Caco-2 (cell line): ENCODE results near the gene CENPF. TPM values are rescaled to one million over a fixed set of nuclear protein-coding genes. Genes with fewer than 3 reads are reported as not detected.
"Not testable (repeated sequence)": the region's sequence is repeated elsewhere in the genome, so short reads cannot be mapped to it uniquely, and the experiment has no call there.

Experiments used
- BruUV-seq: library from RNA; stranded (reverse); fragments of 400-500 nt; replicated peaks from 2 replicates; lab custom pipeline; 2021; lab: Mats Ljungman, UMichigan
- CTCF ChIA-PET: fragments of 300-600 bp; sonication (Branson Sonifier 250); formaldehyde crosslinking; loops from one replicate; lab custom pipeline; 2022; ENCODE audit warnings: antibody characterized with exemption; lab: Charles Lee
- POLR2A ChIA-PET: fragments of 300-600 bp; sonication (Branson Sonifier 250); formaldehyde crosslinking; loops from one replicate; lab custom pipeline; 2022; ENCODE audit warnings: antibody characterized with exemption; lab: Charles Lee
- DNase-seq, 2 experiments: peaks; one replicate each; pipeline versions ENCODE4 v3.0.0 to v3.0.0-alpha.2; 2020 to 2022
- H3K27me3 ChIP-seq: replicated peaks from 2 replicates; pipeline ENCODE4 v1.6.0; 2011; ENCODE audit warnings: low read length; ENCODE audit not compliant: control insufficient read depth, insufficient read depth
- H3K36me3 ChIP-seq: 2 replicates; pipeline ENCODE4 v1.5.1; 2011; ENCODE audit warnings: low read length; ENCODE audit not compliant: control insufficient read depth, insufficient read depth
- H3K4me1 ChIP-seq: fragments of 250-450 bp; sonication (Bioruptor Pico); 2 replicates; pipeline ENCODE4 v1.5.1; 2020; ENCODE audit warnings: mild to moderate bottlenecking
- H3K4me3 ChIP-seq: 2 replicates; pipeline ENCODE4 v1.5.1; 2011; ENCODE audit warnings: low read depth, mild to moderate bottlenecking, control low read depth, low read length
- H3K9me3 ChIP-seq: fragments of 250-450 bp; sonication (Bioruptor Pico); 2 replicates; pipeline ENCODE4 v1.5.1; 2020; ENCODE audit warnings: mild to moderate bottlenecking, moderate library complexity
- H3K27ac Mint-ChIP-seq: one replicate; pipeline ENCODE4 v1.8.0; 2022; ENCODE audit warnings: mixed read lengths; ENCODE audit not compliant: unreplicated experiment
- H3K27me3 Mint-ChIP-seq: one replicate; pipeline ENCODE4 v1.8.0; 2022; ENCODE audit warnings: mixed read lengths; ENCODE audit not compliant: insufficient read depth, unreplicated experiment
- H3K36me3 Mint-ChIP-seq: one replicate; pipeline ENCODE4 v1.8.0; 2022; ENCODE audit warnings: mild to moderate bottlenecking, mixed read lengths; ENCODE audit not compliant: insufficient read depth, unreplicated experiment
- H3K4me1 Mint-ChIP-seq: one replicate; pipeline ENCODE4 v1.8.0; 2022; ENCODE audit warnings: low read depth, mixed read lengths; ENCODE audit not compliant: unreplicated experiment
- H3K4me3 Mint-ChIP-seq: one replicate; pipeline ENCODE4 v1.8.0; 2022; ENCODE audit warnings: mild to moderate bottlenecking, moderate library complexity, mixed read lengths; ENCODE audit not compliant: unreplicated experiment
- H3K9me3 Mint-ChIP-seq: one replicate; pipeline ENCODE4 v1.8.0; 2022; ENCODE audit warnings: mixed read lengths; ENCODE audit not compliant: unreplicated experiment
- CTCF ChIP-seq, 2 experiments: fragments of 200-600 bp in 1 of 2; IDR thresholded peaks; 1 replicate in 1 of 2; 2 replicates in 1 of 2; pipeline versions ENCODE4 v1.5.1 to v1.8.0; 2011 to 2022; ENCODE audit warnings: antibody characterized with exemption in 1 of 2, control low read depth in 1 of 2, inconsistent platforms in 1 of 2, low read depth in 1 of 2, low read length in 1 of 2, mild to moderate bottlenecking in 1 of 2, moderate library complexity in 1 of 2; ENCODE audit not compliant: insufficient read depth in 1 of 2, severe bottlenecking in 1 of 2, unreplicated experiment in 1 of 2
- intact Hi-C: fragments of 100-400 bp; cut with micrococcal nuclease; formaldehyde crosslinking; loops from one replicate; pipeline ENCODE4 v1.10.0; 2022; ENCODE audit not compliant: unreplicated experiment
- total RNA-seq: library from RNA; stranded (reverse); gene quantifications from 2 replicates; pipeline ENCODE4 v1.2.3, GENCODE V29; 2022

The CENPF gene
- total RNA-seq, 1 experiment from 2014 or later, result 145 TPM

- CTCF ChIA-PET, result interaction anchor here (0.7 to 1.8 kb wide), 2 partner anchors 258 to 299 kb away, joined by 3 to 6 read pairs; no protein-coding TSS in a partner anchor
- DNase-seq, result no peak
- Mint-ChIP-seq H3K4me1 (no peaks in the 10 kb centered on the region), H3K4me3 (no peak overlapping the region), H3K9me3 (no peaks in the 10 kb centered on the region), H3K27me3 (no peaks in the 10 kb centered on the region), H3K27ac (no peak overlapping the region), H3K36me3 (no peaks in the 10 kb centered on the region)
- no peak overlapping the region for H3K4me3 ChIP-seq
- no peaks in the 10 kb centered on the region for H3K27me3 ChIP-seq
- intact Hi-C loops, result no loop called here
- POLR2A ChIA-PET, result no interaction called here
- TF ChIP-seq CTCF (IDR thresholded peaks at IDR 0.05; ENCODE audit: insufficient read depth in 1 of 2, low read depth in 1 of 2, low read length in 1 of 2, severe bottlenecking in 1 of 2, unreplicated experiment in 1 of 2), result peak in 1 of 2 experiments; percentile 16
- H3K4me1 ChIP-seq, result no peaks in the 10 kb centered on the region
- no peaks in the 10 kb centered on the region for H3K36me3 ChIP-seq
- no peaks in the 10 kb centered on the region for H3K9me3 ChIP-seq
- BruUV-seq, result no TSS peak
These were observed 12.3 kb upstream of the CENPF start for GRCh38 chr1:214590696-214591095.

GRCh38 chr1:214591918-214592317 is 11.1 kb upstream of the CENPF start:
- H3K4me3 Mint-ChIP-seq, H3K27ac Mint-ChIP-seq, H3K36me3 Mint-ChIP-seq, H3K9me3 ChIP-seq, H3K4me1 Mint-ChIP-seq, POLR2A ChIA-PET, H3K27me3 ChIP-seq, H3K4me1 ChIP-seq, H3K27me3 Mint-ChIP-seq, DNase-seq, H3K36me3 ChIP-seq, H3K4me3 ChIP-seq, BruUV-seq, H3K9me3 Mint-ChIP-seq, intact Hi-C loops: not testable (repeated sequence)
- CTCF ChIA-PET, result interaction anchor here (1.0 to 1.8 kb wide), 2 partner anchors 260 to 330 kb away, joined by 3 to 6 read pairs; no protein-coding TSS in a partner anchor

GRCh38 chr1:214593158-214593557 is 9.8 kb upstream of the CENPF start:
- Histone ChIP-seq H3K4me3 (no peak overlapping the region), H3K4me1 (no peaks in the 10 kb centered on the region), H3K36me3 (no peaks in the 10 kb centered on the region), H3K27me3 (no peaks in the 10 kb centered on the region), H3K9me3 (no peaks in the 10 kb centered on the region)
- no peak overlapping the region for H3K4me3 Mint-ChIP-seq
- CTCF ChIA-PET, result interaction anchor here (1.0 kb wide), 1 partner anchor 331 kb away, joined by 3 read pairs; no protein-coding TSS in a partner anchor
- H3K36me3 Mint-ChIP-seq, result no peaks in the 10 kb centered on the region
- intact Hi-C loops, result no loop called here
- H3K27ac Mint-ChIP-seq, result no peak overlapping the region
- POLR2A ChIA-PET, result interaction anchor here (0.6 kb wide), 1 partner anchor 1208 kb away, joined by 3 read pairs; no protein-coding TSS in a partner anchor
- BruUV-seq, result no TSS peak
- DNase-seq, result no peak
- H3K27me3 Mint-ChIP-seq, result no peaks in the 10 kb centered on the region
- no peaks in the 10 kb centered on the region for H3K4me1 Mint-ChIP-seq
- TF ChIP-seq CTCF (IDR thresholded peaks at IDR 0.05; ENCODE audit: insufficient read depth in 1 of 2, low read depth in 1 of 2, low read length in 1 of 2, severe bottlenecking in 1 of 2, unreplicated experiment in 1 of 2), result no peak
- H3K9me3 Mint-ChIP-seq, result no peaks in the 10 kb centered on the region
